ENCODE data around the gene KREMEN1. TPM values are rescaled to one million over a fixed set of nuclear protein-coding genes. Genes with fewer than 3 reads are reported as not detected.

Gene KREMEN1
- total and polyA plus RNA-seq, 4 donors, result 8.8 to 27.5 (median 20.1) TPM

DNA sequence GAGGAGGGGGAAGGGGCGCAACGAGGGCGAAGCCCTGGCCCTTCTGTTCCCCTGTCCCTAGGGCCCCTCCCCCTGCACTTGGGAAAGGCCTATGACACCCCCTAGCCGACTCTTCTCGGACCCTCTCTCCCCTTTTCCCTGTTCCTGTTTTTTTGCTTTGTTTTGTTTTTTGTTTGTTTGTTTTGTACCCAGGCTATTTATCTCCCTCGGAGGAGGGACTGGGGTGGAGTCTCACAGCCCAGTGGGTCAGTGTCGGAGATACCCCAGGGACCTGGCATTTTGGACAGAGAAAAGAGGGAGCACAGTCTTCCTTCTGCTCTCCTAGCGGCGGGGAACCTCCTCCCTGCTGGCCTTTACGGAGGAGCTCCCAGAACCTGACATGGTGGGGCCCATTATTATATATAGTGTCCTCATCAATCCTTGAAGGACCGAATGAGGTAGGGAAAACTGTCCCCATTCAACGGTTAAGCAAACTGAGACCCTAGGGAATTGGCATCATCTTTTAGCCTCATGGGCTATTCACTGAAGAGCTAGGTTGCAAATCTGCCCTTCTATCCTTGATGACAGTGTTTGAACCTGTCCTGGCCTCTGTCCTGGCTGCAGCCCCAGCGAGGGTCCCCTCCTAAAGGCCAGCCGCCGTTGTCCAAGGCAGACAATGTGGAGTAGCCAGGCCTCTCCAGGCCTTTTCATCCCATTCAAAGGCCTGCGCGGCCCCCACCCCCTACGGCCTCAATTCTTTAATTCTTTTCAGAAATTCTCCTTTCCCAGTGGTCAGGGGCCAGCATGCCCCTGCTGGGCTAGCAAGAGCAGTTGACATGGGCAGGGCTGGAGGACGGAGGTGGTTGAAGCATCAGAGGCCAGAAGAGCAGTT is 133.8 kb downstream of the KREMEN1 start:
- Histone ChIP-seq H3K4me1 (ENCODE audit: control insufficient read depth in 5 of 5, insufficient read depth in 5 of 5, low read length in 5 of 5) (peaks cover 0 to 60% (median 24%) of the 10 kb centered on the region in 5 donors), H3K9ac (ENCODE audit: insufficient read depth in 1 of 2, low read length in 2 of 2) (peak overlapping the region; percentile 41 to 83), H3K4me3 (peak overlapping the region; percentile 29), H3K27me3 (ENCODE audit: control insufficient read depth in 3 of 3, insufficient read depth in 3 of 3, low read length in 2 of 3) (no peaks in the 10 kb centered on the region), H3K27ac (ENCODE audit: low read depth in 1 of 2, low read length in 1 of 2) (peak overlapping the region in 1 of 2 donors; percentile 54), H3K9me3 (ENCODE audit: control insufficient read depth in 4 of 4, insufficient read depth in 3 of 4, low read length in 3 of 4) (no peaks in the 10 kb centered on the region), H3K36me3 (ENCODE audit: control insufficient read depth in 4 of 4, insufficient read depth in 4 of 4, low read length in 4 of 4) (peaks cover 0 to 3% (median 0%) of the 10 kb centered on the region in 4 donors)
- no peak for ATAC-seq (ENCODE audit: insufficient read depth, low FRiP score)
- TF ChIP-seq, protein P1, sequence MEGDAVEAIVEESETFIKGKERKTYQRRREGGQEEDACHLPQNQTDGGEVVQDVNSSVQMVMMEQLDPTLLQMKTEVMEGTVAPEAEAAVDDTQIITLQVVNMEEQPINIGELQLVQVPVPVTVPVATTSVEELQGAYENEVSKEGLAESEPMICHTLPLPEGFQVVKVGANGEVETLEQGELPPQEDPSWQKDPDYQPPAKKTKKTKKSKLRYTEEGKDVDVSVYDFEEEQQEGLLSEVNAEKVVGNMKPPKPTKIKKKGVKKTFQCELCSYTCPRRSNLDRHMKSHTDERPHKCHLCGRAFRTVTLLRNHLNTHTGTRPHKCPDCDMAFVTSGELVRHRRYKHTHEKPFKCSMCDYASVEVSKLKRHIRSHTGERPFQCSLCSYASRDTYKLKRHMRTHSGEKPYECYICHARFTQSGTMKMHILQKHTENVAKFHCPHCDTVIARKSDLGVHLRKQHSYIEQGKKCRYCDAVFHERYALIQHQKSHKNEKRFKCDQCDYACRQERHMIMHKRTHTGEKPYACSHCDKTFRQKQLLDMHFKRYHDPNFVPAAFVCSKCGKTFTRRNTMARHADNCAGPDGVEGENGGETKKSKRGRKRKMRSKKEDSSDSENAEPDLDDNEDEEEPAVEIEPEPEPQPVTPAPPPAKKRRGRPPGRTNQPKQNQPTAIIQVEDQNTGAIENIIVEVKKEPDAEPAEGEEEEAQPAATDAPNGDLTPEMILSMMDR (IDR thresholded peaks at IDR 0.05; ENCODE audit: control extremely low read depth, extremely low read depth), result no peak
- 41 to 44% methylated on average over 19 of the region's 19 CpGs for WGBS, 2 donors
- DNase-seq, result peak in 2 of 3 donors; percentile 41 to 56

DNA sequence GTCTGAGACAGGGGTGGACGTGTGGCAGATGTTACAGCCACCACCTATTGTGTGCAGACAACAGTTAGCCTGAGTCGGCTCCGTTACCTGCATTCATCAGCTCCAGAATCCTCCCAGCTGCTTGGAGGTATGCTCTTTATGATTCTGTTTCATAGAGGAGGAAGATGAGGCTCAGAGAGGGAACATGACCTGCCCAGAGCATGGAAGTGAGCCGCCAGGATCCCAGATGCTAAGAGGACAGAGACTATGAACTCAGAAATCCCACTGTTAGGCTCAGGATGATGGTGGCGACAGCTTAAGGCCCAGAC is 134.4 kb downstream of the KREMEN1 start:
- TF ChIP-seq, protein P1 (IDR thresholded peaks at IDR 0.05; ENCODE audit: control extremely low read depth, extremely low read depth), result no peak
- no peaks in the 10 kb centered on the region for H3K27me3 ChIP-seq (ENCODE audit: control insufficient read depth in 3 of 3, insufficient read depth in 3 of 3, low read length in 2 of 3)
- no peak overlapping the region for H3K27ac ChIP-seq (ENCODE audit: low read depth in 1 of 2, low read length in 1 of 2)
- ATAC-seq (ENCODE audit: insufficient read depth, low FRiP score) (no peak), DNase-seq (no peak)
- no peaks in the 10 kb centered on the region for H3K9me3 ChIP-seq (ENCODE audit: control insufficient read depth in 4 of 4, insufficient read depth in 3 of 4, low read length in 3 of 4)
- H3K9ac ChIP-seq (ENCODE audit: insufficient read depth in 1 of 2, low read length in 2 of 2), result peak overlapping the region in 1 of 2 donors; percentile 29
- peaks cover 0 to 54% (median 24%) of the 10 kb centered on the region in 5 donors for H3K4me1 ChIP-seq (ENCODE audit: control insufficient read depth in 5 of 5, insufficient read depth in 5 of 5, low read length in 5 of 5)
- 87 to 88% methylated on average over 5 of the region's 5 CpGs for WGBS, 2 donors
- peaks cover 0 to 3% (median 0%) of the 10 kb centered on the region in 4 donors for H3K36me3 ChIP-seq (ENCODE audit: control insufficient read depth in 4 of 4, insufficient read depth in 4 of 4, low read length in 4 of 4)
- H3K4me3 ChIP-seq, result no peak overlapping the region

DNA sequence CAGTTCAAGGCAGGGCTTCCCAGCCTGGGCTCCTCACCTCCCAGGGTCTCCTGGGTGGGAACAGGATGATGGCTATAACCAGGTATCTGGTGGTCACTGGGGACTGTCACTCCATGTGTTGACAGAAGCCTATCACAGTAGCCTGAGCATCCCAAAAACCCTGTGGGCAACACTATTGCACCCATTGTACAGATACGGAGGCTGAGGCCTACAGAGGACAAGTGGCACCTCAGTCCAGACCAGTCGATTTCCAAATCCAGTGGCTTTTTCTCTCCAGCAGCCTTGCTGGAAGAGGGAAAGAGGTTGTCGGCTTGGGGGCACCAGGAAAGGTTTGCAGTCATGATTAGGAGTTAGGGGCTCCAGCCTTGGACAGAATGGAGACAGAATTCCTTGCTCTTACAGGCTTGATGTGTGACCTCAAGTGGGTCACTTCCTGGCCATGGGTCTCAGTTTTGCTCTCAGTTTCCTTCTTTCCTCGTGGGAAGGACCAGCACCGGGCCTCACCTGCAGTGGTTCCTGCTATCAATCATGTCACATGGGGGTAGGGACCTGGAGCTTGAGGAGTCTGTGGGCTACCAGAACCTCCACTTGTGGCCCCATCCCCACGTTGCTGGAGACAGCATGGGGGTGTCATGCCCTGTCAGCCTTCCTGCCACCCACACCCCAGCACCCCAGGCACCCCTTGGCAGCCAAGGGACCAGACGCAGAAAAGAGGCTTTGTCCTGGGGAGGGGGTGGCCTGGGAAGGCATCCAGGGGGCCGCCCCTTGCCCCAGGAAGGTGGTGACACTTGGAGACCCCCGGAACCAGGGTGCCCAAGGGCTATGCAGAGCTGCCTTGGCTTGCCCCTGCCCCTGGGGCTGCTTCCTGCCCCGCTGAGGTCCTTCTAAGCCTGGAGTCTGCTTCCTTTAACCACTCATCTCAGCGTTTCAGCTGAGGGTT is 135.0 kb downstream of the KREMEN1 start:
- Histone ChIP-seq H3K4me3 (no peak overlapping the region), H3K27ac (ENCODE audit: low read depth in 1 of 2, low read length in 1 of 2) (peak overlapping the region in 1 of 2 donors; percentile 9), H3K27me3 (ENCODE audit: control insufficient read depth in 3 of 3, insufficient read depth in 3 of 3, low read length in 2 of 3) (no peaks in the 10 kb centered on the region), H3K4me1 (ENCODE audit: control insufficient read depth in 5 of 5, insufficient read depth in 5 of 5, low read length in 5 of 5) (peaks cover 0 to 48% (median 19%) of the 10 kb centered on the region in 5 donors), H3K9me3 (ENCODE audit: control insufficient read depth in 4 of 4, insufficient read depth in 3 of 4, low read length in 3 of 4) (no peaks in the 10 kb centered on the region), H3K9ac (ENCODE audit: insufficient read depth in 1 of 2, low read length in 2 of 2) (no peak overlapping the region), H3K36me3 (ENCODE audit: control insufficient read depth in 4 of 4, insufficient read depth in 4 of 4, low read length in 4 of 4) (peaks cover 0 to 3% (median 0%) of the 10 kb centered on the region in 4 donors)
- no peak for DNase-seq
- 48 to 55% methylated on average over 11 of the region's 11 CpGs for WGBS, 2 donors
- no peak for ATAC-seq (ENCODE audit: insufficient read depth, low FRiP score)
- TF ChIP-seq, protein P1 (IDR thresholded peaks at IDR 0.05; ENCODE audit: control extremely low read depth, extremely low read depth), result no peak

All from lung (tissue), 12 donors.